ENCODE data around the gene EML5.

- TF ChIP-seq POLR2A (IDR thresholded peaks at IDR 0.05) (no peak), EP300 (IDR thresholded peaks at IDR 0.05) (no peak)
- TF ChIP-seq, protein P1, sequence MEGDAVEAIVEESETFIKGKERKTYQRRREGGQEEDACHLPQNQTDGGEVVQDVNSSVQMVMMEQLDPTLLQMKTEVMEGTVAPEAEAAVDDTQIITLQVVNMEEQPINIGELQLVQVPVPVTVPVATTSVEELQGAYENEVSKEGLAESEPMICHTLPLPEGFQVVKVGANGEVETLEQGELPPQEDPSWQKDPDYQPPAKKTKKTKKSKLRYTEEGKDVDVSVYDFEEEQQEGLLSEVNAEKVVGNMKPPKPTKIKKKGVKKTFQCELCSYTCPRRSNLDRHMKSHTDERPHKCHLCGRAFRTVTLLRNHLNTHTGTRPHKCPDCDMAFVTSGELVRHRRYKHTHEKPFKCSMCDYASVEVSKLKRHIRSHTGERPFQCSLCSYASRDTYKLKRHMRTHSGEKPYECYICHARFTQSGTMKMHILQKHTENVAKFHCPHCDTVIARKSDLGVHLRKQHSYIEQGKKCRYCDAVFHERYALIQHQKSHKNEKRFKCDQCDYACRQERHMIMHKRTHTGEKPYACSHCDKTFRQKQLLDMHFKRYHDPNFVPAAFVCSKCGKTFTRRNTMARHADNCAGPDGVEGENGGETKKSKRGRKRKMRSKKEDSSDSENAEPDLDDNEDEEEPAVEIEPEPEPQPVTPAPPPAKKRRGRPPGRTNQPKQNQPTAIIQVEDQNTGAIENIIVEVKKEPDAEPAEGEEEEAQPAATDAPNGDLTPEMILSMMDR (IDR thresholded peaks at IDR 0.05), result no peak
Measured at GRCh38 chr14:88632512-88632911, 160.2 kb downstream of the EML5 start.
